ENCODE results near the gene SPTB.
A peak's percentile ranks its signal among the peaks of the same experiment; 100 is the strongest.

Gene SPTB

DNA sequence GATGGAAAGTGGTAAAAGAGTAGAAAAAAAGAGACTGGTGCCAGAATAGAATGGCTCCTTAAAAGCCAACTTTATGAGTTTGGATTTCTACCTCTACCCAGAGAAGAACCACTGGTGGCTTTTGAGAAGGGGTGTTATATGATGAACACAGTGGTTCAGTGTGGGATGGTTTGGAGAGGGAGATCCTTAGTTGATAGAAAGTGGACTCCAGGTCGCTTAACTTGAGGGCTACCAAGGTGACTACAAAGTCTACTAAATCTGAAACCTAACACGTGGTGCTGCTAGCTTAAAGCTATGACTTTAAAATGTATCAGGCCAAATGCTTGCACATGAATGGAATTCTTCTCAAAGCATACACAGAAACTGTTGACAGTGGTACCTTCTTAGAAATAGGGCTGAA, 8.4 kb downstream of the SPTB start:
- FAIRE-seq (no peak), DNase-seq (ENCODE audit: insufficient read length, low spot score) (no peak)
- no peak for TF ChIP-seq POLR2A (IDR thresholded peaks at IDR 0.05; ENCODE audit: low read depth, low read length)
- TF ChIP-seq POU2F2 (IDR thresholded peaks at IDR 0.05; ENCODE audit: low read depth, low read length) = no peak
- TF ChIP-seq SPI1 (IDR thresholded peaks at IDR 0.05; ENCODE audit: low read depth, low read length) = no peak
- TF ChIP-seq PAX5 (IDR thresholded peaks at IDR 0.05; ENCODE audit: insufficient read depth, low read length, severe bottlenecking) = no peak
- no peak for TF ChIP-seq POLR2AphosphoS5 (IDR thresholded peaks at IDR 0.05; ENCODE audit: low read depth, low read length)
- no peak for TF ChIP-seq TAF1 (IDR thresholded peaks at IDR 0.05; ENCODE audit: low read depth, low read length)

DNA sequence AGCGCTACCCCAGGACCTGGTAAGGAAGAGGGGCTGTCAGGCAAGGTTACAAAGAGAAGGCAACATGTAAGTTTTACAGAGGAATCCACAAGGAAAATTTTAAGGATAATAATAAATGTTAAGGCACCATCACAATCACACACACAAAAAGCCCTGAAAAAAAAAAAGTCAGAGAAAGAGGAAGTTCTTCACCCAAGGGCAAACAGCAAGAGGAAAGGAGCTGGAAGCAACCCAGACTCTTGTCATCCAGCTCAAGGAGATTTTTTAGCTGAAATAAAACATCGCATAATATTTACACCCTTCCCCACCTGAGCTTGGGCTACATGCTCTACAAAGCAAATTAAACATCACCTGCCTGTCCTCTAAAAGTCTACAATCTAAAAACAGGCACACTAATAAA, 9.5 kb downstream of the SPTB start:
- FAIRE-seq (no peak), DNase-seq (ENCODE audit: insufficient read length, low spot score) (no peak)
- TF ChIP-seq POLR2AphosphoS5 (IDR thresholded peaks at IDR 0.05; ENCODE audit: low read depth, low read length) (no peak), POLR2A (IDR thresholded peaks at IDR 0.05; ENCODE audit: low read depth, low read length) (no peak), SPI1 (IDR thresholded peaks at IDR 0.05; ENCODE audit: low read depth, low read length) (no peak), TAF1 (IDR thresholded peaks at IDR 0.05; ENCODE audit: low read depth, low read length) (no peak), POU2F2 (IDR thresholded peaks at IDR 0.05; ENCODE audit: low read depth, low read length) (no peak), PAX5 (IDR thresholded peaks at IDR 0.05; ENCODE audit: insufficient read depth, low read length, severe bottlenecking) (no peak)

DNA sequence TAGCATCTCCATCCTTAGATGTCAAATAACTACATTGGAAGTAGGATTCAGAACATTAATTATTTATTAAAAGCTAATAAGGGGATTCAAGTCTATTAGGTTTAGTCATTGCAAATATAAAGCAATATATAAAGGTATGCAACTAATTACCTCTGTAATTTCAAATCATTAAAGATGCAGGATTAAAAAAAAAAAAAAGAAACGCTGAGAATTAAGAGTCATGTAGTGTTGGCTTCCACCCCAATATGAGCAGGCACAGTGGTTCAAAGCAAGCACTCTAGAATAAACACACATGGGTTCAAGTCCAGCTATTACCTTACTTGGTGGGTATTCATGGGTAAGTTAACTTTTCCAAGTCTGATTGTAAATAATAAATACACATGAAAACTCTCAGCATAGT, 10.9 kb downstream of the SPTB start:
- no peak for TF ChIP-seq PAX5 (IDR thresholded peaks at IDR 0.05; ENCODE audit: insufficient read depth, low read length, severe bottlenecking)
- TF ChIP-seq POLR2A (IDR thresholded peaks at IDR 0.05; ENCODE audit: low read depth, low read length) = no peak
- TF ChIP-seq SPI1 (IDR thresholded peaks at IDR 0.05; ENCODE audit: low read depth, low read length) = no peak
- no peak for TF ChIP-seq POLR2AphosphoS5 (IDR thresholded peaks at IDR 0.05; ENCODE audit: low read depth, low read length)
- no peak for TF ChIP-seq TAF1 (IDR thresholded peaks at IDR 0.05; ENCODE audit: low read depth, low read length)
- TF ChIP-seq POU2F2 (IDR thresholded peaks at IDR 0.05; ENCODE audit: low read depth, low read length) = no peak
- DNase-seq (ENCODE audit: insufficient read length, low spot score) (no peak), FAIRE-seq (no peak)

DNA sequence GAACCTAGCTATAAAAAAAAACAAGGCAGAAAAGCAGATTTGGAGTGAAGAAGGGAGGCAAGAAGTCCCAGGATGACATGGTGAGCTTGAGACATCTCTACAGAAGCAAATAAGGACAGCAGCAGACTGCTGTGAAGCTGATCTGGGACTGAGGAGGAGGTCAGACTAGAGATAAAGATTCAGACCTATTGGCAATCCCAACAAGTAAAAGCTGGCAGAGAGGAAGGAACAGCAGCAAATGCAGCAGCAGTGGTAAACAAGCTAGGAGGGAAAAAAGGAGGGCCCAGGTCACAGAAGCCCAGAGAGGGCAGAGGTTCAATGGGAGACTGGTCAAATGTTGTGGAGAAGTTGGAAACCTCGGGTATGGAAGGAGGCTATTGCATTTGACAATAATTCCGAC, 11.3 kb downstream of the SPTB start:
- TF ChIP-seq POLR2A (IDR thresholded peaks at IDR 0.05; ENCODE audit: low read depth, low read length) (no peak), POLR2AphosphoS5 (IDR thresholded peaks at IDR 0.05; ENCODE audit: low read depth, low read length) (no peak), SPI1 (IDR thresholded peaks at IDR 0.05; ENCODE audit: low read depth, low read length) (no peak), POU2F2 (IDR thresholded peaks at IDR 0.05; ENCODE audit: low read depth, low read length) (no peak)
- DNase-seq (ENCODE audit: insufficient read length, low spot score) (no peak), FAIRE-seq (no peak)

DNA sequence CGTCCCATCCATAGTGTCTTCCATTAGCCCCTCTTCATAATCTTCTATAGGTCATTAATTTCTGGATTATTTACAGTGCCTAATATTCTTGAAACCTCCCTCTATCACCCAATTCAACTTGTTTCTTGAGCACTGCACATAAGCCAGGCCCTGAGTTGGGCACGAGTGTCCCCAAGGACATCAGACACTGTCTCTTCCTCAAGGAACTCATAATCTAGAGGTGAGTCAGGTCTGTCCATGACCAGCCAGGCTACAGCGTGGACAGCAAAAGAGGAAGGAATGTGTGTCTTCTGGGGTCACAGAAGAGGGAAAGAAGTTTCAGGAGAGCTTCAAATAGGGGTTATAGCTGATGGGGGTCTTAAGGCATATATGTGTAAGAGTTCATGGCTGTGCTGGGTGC, 12.5 kb downstream of the SPTB start:
- DNase-seq (ENCODE audit: insufficient read length, low spot score) (no peak), FAIRE-seq (no peak)
- TF ChIP-seq SPI1 (IDR thresholded peaks at IDR 0.05; ENCODE audit: low read depth, low read length) = no peak
- no peak for TF ChIP-seq TAF1 (IDR thresholded peaks at IDR 0.05; ENCODE audit: low read depth, low read length)
- TF ChIP-seq POLR2AphosphoS5 (IDR thresholded peaks at IDR 0.05; ENCODE audit: low read depth, low read length) = no peak
- TF ChIP-seq POU2F2 (IDR thresholded peaks at IDR 0.05; ENCODE audit: low read depth, low read length) = no peak
- no peak for TF ChIP-seq PAX5 (IDR thresholded peaks at IDR 0.05; ENCODE audit: insufficient read depth, low read length, severe bottlenecking)
- TF ChIP-seq POLR2A (IDR thresholded peaks at IDR 0.05; ENCODE audit: low read depth, low read length) = no peak

DNA sequence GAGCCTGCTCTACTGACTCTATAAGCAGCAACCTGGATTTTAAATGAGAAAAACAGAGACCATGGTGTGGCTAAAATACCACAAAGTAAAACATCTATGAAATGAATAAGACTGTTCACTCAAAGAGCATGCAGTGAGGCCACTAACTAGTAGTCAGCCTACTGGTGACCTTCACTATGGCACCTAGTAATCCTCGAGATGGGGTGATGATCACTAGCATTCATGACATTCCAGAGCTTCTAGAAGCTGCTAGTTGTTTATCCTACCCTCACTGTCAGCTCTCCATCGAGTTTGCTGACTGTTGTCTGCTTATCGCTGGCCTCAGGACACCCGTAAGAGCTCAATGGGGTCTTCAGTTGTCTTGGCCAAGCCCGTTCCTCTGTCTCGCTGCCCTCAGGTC, 13.7 kb downstream of the SPTB start:
- TF ChIP-seq SPI1 (IDR thresholded peaks at IDR 0.05; ENCODE audit: low read depth, low read length) = no peak
- FAIRE-seq (no peak), DNase-seq (ENCODE audit: insufficient read length, low spot score) (no peak)

DNA sequence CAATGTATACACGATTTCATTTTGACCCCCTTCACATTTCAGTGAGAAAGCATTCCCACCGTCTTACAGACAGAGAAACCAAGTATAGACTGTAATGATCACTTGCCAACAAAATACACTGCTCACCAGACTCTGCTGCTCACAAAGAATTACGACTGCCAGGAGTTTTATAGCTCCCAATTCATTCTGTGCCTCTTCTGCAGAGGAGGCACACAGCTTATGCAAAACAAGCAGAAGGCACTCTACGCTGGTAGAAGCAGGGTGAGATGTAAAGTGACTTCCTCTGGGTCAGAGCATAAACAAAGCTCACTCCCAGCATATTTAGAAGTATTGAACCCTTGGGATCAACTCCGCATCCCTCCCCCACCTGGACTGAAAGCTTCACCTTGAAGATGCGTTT, 14.6 kb downstream of the SPTB start:
- no peak for TF ChIP-seq TAF1 (IDR thresholded peaks at IDR 0.05; ENCODE audit: low read depth, low read length)
- TF ChIP-seq POLR2AphosphoS5 (IDR thresholded peaks at IDR 0.05; ENCODE audit: low read depth, low read length) = no peak
- TF ChIP-seq SPI1 (IDR thresholded peaks at IDR 0.05; ENCODE audit: low read depth, low read length) = no peak
- TF ChIP-seq POLR2A (IDR thresholded peaks at IDR 0.05; ENCODE audit: low read depth, low read length) = no peak
- TF ChIP-seq PAX5 (IDR thresholded peaks at IDR 0.05; ENCODE audit: insufficient read depth, low read length, severe bottlenecking) = no peak
- no peak for TF ChIP-seq POU2F2 (IDR thresholded peaks at IDR 0.05; ENCODE audit: low read depth, low read length)
- FAIRE-seq (peak; percentile 50), DNase-seq (ENCODE audit: insufficient read length, low spot score) (no peak)

DNA sequence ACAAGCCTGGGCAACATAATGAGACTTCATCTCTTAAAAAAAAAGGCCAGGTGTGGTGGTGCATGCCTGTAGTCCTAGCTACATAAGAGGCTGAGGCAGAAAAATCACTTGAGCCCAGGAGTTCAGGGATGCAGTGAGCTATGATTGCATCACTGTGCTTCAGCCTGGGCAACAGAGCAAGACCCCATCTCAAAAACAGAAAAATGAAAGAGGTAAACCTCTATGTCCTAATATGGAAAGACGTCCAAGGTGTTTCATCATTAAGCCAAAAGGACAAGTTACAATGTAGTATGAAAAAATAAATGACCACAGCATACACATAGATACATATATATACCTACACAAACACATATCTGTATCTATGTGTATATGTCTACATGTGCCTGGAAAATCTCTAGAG, 15.4 kb downstream of the SPTB start:
- DNase-seq (ENCODE audit: insufficient read length, low spot score) (no peak), FAIRE-seq (no peak)
- no peak for TF ChIP-seq TAF1 (IDR thresholded peaks at IDR 0.05; ENCODE audit: low read depth, low read length)
- no peak for TF ChIP-seq POLR2AphosphoS5 (IDR thresholded peaks at IDR 0.05; ENCODE audit: low read depth, low read length)
- no peak for TF ChIP-seq PAX5 (IDR thresholded peaks at IDR 0.05; ENCODE audit: insufficient read depth, low read length, severe bottlenecking)
- TF ChIP-seq SPI1 (IDR thresholded peaks at IDR 0.05; ENCODE audit: low read depth, low read length) = no peak
- no peak for TF ChIP-seq POU2F2 (IDR thresholded peaks at IDR 0.05; ENCODE audit: low read depth, low read length)
- TF ChIP-seq POLR2A (IDR thresholded peaks at IDR 0.05; ENCODE audit: low read depth, low read length) = no peak

DNA sequence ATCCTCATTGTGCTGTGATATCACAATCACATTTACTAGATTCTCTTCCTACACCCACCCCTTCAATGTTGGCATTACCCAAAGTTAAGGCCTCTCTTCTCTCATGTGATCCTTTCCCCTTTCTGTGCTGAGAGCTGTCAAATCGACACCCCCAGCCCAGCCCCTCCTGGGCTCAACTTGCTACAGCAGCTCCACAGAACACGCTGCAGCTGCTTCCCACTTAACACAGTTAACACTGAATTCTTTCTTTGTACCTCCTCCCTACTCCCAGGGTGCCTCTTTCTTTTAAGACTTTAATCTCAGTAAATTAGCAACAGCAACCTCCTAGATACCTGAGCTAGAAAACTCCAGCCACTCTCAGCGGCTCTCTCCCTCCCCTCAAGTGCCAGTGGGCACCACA, 17.8 kb downstream of the SPTB start:
- DNase-seq (ENCODE audit: insufficient read length, low spot score) (no peak), FAIRE-seq (no peak)
- TF ChIP-seq POU2F2 (IDR thresholded peaks at IDR 0.05; ENCODE audit: low read depth, low read length) (no peak), POLR2A (IDR thresholded peaks at IDR 0.05; ENCODE audit: low read depth, low read length) (no peak), SPI1 (IDR thresholded peaks at IDR 0.05; ENCODE audit: low read depth, low read length) (no peak), PAX5 (IDR thresholded peaks at IDR 0.05; ENCODE audit: insufficient read depth, low read length, severe bottlenecking) (no peak), TAF1 (IDR thresholded peaks at IDR 0.05; ENCODE audit: low read depth, low read length) (no peak), POLR2AphosphoS5 (IDR thresholded peaks at IDR 0.05; ENCODE audit: low read depth, low read length) (no peak)

DNA sequence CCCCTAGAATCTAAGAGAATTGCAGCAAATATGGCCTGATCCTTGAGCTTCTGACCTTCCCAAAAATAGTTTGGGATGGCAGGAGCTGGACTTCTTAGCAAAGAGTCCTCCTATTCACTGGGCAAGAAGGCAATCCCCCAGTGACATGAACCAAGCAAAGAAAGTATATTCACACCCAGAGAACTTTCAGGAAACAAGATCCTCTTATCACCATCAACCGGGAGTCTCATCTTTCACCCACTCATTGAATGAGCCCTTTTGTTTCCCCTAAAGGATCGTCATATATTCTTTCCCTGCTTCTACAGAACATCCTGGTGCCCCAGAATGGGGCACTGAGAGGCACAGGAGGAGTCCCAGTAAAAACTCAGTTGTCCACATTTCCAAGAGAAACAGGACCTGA, 19.7 kb downstream of the SPTB start:
- DNase-seq (ENCODE audit: insufficient read length, low spot score) = no peak
- TF ChIP-seq POU2F2 (IDR thresholded peaks at IDR 0.05; ENCODE audit: low read depth, low read length) (no peak), POLR2AphosphoS5 (IDR thresholded peaks at IDR 0.05; ENCODE audit: low read depth, low read length) (no peak), PAX5 (IDR thresholded peaks at IDR 0.05; ENCODE audit: insufficient read depth, low read length, severe bottlenecking) (no peak), TAF1 (IDR thresholded peaks at IDR 0.05; ENCODE audit: low read depth, low read length) (no peak), POLR2A (IDR thresholded peaks at IDR 0.05; ENCODE audit: low read depth, low read length) (no peak), SPI1 (IDR thresholded peaks at IDR 0.05; ENCODE audit: low read depth, low read length) (no peak)
- FAIRE-seq = no peak
